Right renal cortex interstitium (tissue), 3 donors: ENCODE measurements around the gene TNFAIP8L1. TPM values are rescaled to one million over a fixed set of nuclear protein-coding genes. Genes with fewer than 3 reads are reported as not detected.

ENCODE experiments used
- DNase-seq, 3 donors: peaks; one replicate each; pipeline ENCODE4 v3.0.0-alpha.2; 2013; ENCODE audit warnings: low read depth in 3 of 3, low spot score in 2 of 3
- polyA plus RNA-seq, 3 donors: library from polyadenylated mRNA; unstranded; fragments of 120-200 nt; gene quantifications; one replicate each; pipeline ENCODE4 v1.2.1, GENCODE V29; 2013; ENCODE audit not compliant: insufficient read length in 3 of 3

The TNFAIP8L1 gene
- polyA plus RNA-seq, 3 donors = 11.4 to 15.2 (median 12.5) TPM

GRCh38 chr19:4609878-4610511 is 29.3 kb upstream of the TNFAIP8L1 start:
- no peak for DNase-seq

DNA sequence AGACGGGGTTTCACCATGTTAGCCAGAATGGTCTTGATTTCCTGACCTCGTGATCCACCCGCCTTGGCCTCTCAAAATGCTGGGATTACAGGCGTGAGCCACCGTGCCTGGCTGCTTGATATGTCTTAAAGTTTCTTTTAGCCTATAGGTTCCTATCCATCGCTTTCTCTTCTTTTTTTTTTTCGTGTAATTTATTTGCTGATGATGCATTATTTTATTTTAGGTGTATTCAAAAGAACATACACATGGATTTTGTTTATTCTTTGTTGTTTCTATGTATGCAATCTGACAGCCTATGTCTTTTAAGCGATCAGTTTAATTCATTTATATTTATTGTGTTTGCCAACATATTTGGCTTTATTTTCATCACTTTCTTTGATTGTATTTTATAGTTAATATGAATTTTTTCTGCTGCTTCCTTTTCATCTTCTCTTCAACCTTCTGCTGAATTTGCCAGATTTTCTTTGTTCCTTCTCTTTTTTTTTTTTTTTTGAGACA is 26.0 kb upstream of the TNFAIP8L1 start:
- DNase-seq = no peak

DNA sequence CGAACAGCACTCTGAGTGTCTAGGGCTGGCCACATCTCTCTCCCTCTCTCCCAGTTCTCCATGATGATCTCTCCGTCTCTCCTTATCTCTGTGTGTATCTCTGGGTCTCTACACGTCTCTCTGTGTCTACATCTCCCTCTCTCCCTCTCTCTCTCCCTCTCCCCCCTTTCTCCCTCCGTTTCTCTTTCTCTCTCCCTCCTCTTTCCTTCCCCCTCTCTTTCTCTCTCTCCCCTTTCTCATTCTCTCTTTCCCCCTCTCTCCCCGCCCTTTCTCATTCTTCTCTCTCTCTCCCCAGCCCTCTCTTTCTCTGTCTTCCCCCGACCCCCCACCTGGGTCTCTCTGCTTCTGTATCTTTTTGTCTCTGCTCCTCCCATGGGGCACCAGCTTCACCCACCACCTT is 21.3 kb upstream of the TNFAIP8L1 start:
- DNase-seq = no peak

DNA sequence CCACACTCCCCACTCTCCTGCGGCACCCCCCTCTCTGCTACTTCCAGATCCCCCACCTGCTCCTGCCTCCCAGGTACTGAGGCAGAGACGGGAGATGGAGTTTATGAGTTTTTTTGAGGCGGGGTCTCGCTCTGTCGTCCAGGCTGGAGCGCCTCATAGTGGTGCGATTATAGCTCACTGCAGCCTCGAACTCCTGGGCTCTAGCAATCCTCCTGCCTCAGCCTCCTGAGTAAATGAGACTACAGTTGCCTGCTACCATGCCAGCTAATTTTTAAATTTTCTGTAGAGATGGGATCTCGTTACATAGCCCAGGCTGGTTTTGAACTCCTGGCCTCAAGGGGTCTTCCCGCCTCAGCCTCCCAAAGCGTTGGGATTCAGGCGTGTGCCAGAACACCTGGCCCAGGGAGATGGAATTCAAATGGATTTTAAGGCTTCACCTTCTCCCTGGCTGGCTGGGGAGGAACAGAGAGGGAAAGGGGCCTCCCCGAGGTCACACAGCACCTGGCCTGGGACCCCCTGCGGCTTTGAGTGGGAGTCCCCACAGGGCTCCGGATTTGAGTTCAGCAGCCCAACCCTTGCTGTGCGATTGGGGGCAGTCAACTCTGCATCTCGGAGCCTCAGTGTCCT is 19.5 kb upstream of the TNFAIP8L1 start:
- DNase-seq = no peak

DNA sequence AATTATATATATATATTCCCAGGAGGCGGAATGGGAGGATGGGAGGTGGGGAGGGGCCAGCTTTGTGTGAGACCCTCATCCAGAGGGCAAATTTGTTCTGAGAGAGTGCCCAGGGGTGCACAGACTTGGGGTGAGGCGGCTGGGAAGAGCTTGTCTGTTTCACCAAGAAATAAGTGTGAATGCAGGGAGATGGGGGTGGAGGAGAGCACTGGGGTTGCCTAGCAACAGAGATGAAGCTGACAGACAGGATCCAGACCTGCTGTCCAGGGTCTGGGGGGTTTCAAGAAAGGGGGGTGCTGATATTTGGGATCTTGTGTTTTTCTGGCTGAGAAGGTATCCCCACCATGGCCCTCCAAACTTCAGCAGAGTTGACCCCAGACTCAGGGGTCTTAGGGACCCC is 18.6 kb upstream of the TNFAIP8L1 start:
- DNase-seq = no peak

- no peak for DNase-seq
Observed at GRCh38 chr19:4622695-4623421, 16.5 kb upstream of the TNFAIP8L1 start.

- DNase-seq = no peak
Observed at GRCh38 chr19:4624301-4624700, 15.0 kb upstream of the TNFAIP8L1 start.

- no peak for DNase-seq
Observed at GRCh38 chr19:4624733-4625362, 14.5 kb upstream of the TNFAIP8L1 start.

DNA sequence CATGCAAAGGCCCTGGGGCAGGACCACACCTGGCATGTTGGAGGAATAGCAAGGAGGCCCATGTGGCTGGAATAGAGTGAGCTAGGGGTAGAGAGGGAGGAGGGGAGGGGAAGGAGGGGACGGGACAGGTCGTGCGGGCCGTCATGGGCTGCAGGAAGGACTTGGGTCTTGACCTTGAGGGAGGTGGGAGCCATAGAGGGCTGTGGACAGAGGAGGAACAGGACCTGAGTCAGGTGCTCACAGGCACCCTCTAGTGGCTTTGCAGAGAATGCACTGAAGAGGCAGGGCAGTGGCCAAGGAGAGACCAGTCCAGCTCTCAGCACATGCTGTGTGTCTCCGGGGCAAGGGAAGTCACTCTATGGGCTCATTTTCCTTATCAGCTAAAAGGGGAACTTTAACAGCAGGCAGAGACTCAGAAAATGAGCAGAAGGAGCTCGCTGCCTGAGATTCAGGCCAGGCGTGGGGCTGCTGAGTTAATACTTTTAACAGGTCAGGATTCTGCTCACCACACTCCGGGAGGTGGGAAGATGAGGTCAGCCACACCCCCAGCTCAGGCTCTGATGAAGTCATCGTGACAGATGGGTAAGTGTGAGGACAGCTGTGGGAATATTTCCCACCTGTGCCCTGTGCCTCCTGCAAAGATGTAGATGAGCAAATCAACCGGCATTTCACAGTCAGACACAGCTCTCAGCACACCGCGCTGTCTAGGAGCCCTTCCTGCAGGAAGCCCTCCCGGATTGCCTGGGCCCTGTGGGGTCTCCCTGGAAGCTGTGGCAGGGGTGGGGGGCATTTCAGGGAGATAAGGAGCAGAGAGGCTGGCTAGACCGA is 6.0 kb upstream of the TNFAIP8L1 start:
- DNase-seq = no peak

- no peak for DNase-seq
Observed at GRCh38 chr19:4635754-4636116, 3.6 kb upstream of the TNFAIP8L1 start.

GRCh38 chr19:4636151-4636717 is 3.1 kb upstream of the TNFAIP8L1 start:
- no peak for DNase-seq

DNA sequence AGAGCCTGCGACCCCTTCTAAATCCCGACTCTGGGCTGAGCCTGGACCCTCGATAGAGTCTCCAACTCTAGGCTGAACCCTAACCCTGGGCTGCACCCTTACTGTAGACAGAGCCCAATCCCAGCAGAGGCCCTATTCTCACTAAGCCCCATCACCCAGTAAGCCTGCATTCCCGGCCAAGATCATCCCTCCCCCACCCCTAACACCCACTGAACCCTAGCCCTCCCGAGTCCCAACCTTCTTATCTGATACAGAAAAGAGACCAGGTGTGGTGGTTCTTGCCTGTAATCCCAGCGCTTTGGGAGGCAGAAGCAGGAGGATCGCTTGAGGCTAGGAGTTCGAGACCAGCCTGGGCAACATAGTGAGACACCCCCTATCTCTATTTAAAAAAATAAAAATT is 2.6 kb upstream of the TNFAIP8L1 start:
- no peak for DNase-seq

GRCh38 chr19:4638317-4638716 is 999 bp upstream of the TNFAIP8L1 start:
- DNase-seq = no peak

DNA sequence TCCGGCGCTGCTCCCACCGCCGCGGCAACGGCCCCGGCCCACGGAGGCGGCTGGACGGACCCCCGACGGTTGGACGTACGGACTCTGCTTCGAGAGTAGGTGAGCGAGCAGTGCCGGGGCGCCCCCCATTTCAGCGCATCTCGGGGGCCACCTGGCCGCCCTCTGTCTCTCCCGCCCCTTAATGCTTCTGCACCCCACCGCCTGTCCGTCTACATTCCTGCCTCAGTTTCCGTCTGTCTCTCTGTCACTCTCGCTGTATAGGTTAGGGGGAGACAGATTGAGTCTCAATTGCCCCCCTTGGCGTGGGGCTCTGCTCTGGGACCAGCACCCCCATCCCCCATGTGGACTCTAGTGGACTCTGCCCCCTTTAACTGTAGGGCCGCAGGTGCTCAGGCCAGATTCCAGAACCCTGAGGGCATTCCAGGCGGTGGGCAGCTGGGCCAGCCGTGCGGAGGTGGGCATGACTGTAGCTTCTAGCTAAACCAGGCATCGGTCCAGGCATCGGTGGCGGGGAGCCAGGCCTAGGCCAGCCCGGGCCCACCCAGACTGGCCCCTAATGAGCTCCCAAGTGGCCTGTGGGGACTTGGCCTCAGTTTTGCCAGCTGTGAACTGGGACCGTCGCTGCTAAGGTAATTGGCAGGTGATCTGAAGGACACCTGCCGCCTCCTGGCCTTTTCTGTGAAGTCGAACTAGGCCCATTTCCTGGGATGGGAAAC is 373 bp downstream of the TNFAIP8L1 start:
- DNase-seq = no peak

- DNase-seq = no peak
Observed at GRCh38 chr19:4640247-4641000, 1.1 kb downstream of the TNFAIP8L1 start.

- DNase-seq = no peak
Observed at GRCh38 chr19:4641132-4641531, 1.8 kb downstream of the TNFAIP8L1 start.

GRCh38 chr19:4642625-4643024 is 3.3 kb downstream of the TNFAIP8L1 start:
- no peak for DNase-seq

- no peak for DNase-seq
Observed at GRCh38 chr19:4645718-4646117, 6.4 kb downstream of the TNFAIP8L1 start.
